B cell (primary cell): ENCODE results near the gene PTH1R. TPM values are rescaled to one million over a fixed set of nuclear protein-coding genes. Genes with fewer than 3 reads are reported as not detected.

Experiments
- ATAC-seq: fragments of 200-7000 bp; cut with Tn5 transposase; one replicate; pipeline ENCODE4 v1.10.0; 2021; ENCODE audit warnings: low read depth, mild to moderate bottlenecking, moderate number of reproducible peaks, moderate library complexity
- CTCF ChIA-PET: fragments of 350-600 bp; sonication (Branson Sonifier 250); formaldehyde crosslinking; loops from one replicate; lab custom pipeline; 2021; ENCODE audit warnings: antibody characterized with exemption, inconsistent platforms; lab: Charles Lee
- POLR2A ChIA-PET: fragments of 350-600 bp; sonication (Branson Sonifier 250); formaldehyde crosslinking; loops from one replicate; lab custom pipeline; 2021; ENCODE audit warnings: antibody characterized with exemption; lab: Charles Lee
- DNase-seq: peaks from one replicate; pipeline ENCODE4 v3.0.0; 2013
- H2AFZ ChIP-seq: 2 replicates; pipeline ENCODE4 v1.6.1; 2012; ENCODE audit warnings: mild to moderate bottlenecking, low read depth, low read length; ENCODE audit not compliant: insufficient read depth, poor library complexity, severe bottlenecking
- H3K27ac ChIP-seq, 2 donors: 1 replicate in 1 of 2; 2 replicates in 1 of 2; pipeline ENCODE4 v1.5.1; 2012 to 2013; ENCODE audit warnings: low read length in 2 of 2, mild to moderate bottlenecking in 2 of 2, moderate library complexity in 1 of 2
- H3K27me3 ChIP-seq, 4 experiments: fragments of 200-600 bp in 1 of 4; sonication (generic) in 1 of 4; replicated peaks in 1 of 4; 1 replicate in 2 of 4; 2 replicates in 2 of 4; pipeline versions ENCODE4 v1.6.1 to v1.7.0; 2013 to 2016; ENCODE audit warnings: low read length in 3 of 4, mild to moderate bottlenecking in 2 of 4, mixed read lengths in 1 of 4, moderate library complexity in 1 of 4; ENCODE audit not compliant: insufficient read depth in 4 of 4, control insufficient read depth in 3 of 4; ENCODE audit errors: control extremely low read depth in 1 of 4
- H3K36me3 ChIP-seq, 2 experiments: replicated peaks in 1 of 2; 1 replicate in 1 of 2; 2 replicates in 1 of 2; pipeline versions ENCODE4 v1.6.1 to v1.7.1; 2013; ENCODE audit warnings: low read length in 1 of 2; ENCODE audit not compliant: insufficient read depth in 2 of 2, control insufficient read depth in 1 of 2; ENCODE audit errors: control extremely low read depth in 1 of 2, extremely low read depth in 1 of 2
- H3K4me1 ChIP-seq, 2 donors: fragments of 200-600 bp in 1 of 2; sonication (generic) in 1 of 2; 1 replicate in 1 of 2; 2 replicates in 1 of 2; pipeline versions ENCODE4 v1.5.1 to v1.6.1; 2013 to 2017; ENCODE audit warnings: low read length in 2 of 2; ENCODE audit not compliant: control insufficient read depth in 2 of 2, insufficient read depth in 2 of 2
- H3K4me2 ChIP-seq: replicated peaks from 2 replicates; pipeline ENCODE3; 2012; ENCODE audit warnings: mild to moderate bottlenecking, low read depth, low read length; ENCODE audit not compliant: poor library complexity, severe bottlenecking
- H3K4me3 ChIP-seq, 5 experiments: fragments of 200-600 bp in 1 of 5; sonication (generic) in 1 of 5; 1 replicate in 3 of 5; 2 replicates in 2 of 5; pipeline versions ENCODE4 v1.5.1 to v1.7.0; 2011 to 2016; ENCODE audit warnings: low read length in 4 of 5, mild to moderate bottlenecking in 4 of 5, low read depth in 2 of 5, control low read depth in 1 of 5, moderate library complexity in 1 of 5; ENCODE audit not compliant: insufficient read depth in 1 of 5; ENCODE audit errors: control extremely low read depth in 1 of 5, extremely low read depth in 1 of 5
- H3K79me2 ChIP-seq: fragments of 200-600 bp; sonication (generic); one replicate; pipeline ENCODE4 v1.6.0; 2016; ENCODE audit warnings: low read length; ENCODE audit not compliant: control insufficient read depth, insufficient read depth
- H3K9ac ChIP-seq: fragments of 200-600 bp; sonication (generic); 2 replicates; pipeline ENCODE4 v1.6.1; 2017; ENCODE audit warnings: mild to moderate bottlenecking, low read length, moderate library complexity
- H3K9me3 ChIP-seq, 3 donors: one replicate each; pipeline versions ENCODE4 v1.6.1 to v1.7.1; 2013; ENCODE audit warnings: low read length in 2 of 3; ENCODE audit not compliant: control insufficient read depth in 2 of 3, insufficient read depth in 1 of 3; ENCODE audit errors: control extremely low read depth in 1 of 3
- H4K20me1 ChIP-seq: 2 replicates; pipeline ENCODE4 v1.6.0; 2012; ENCODE audit warnings: mild to moderate bottlenecking, low read length; ENCODE audit not compliant: insufficient read depth, control insufficient read depth, poor library complexity, severe bottlenecking
- H3K27ac Mint-ChIP-seq: one replicate; pipeline ENCODE4 v1.8.0; 2021; ENCODE audit warnings: mixed read lengths
- H3K27me3 Mint-ChIP-seq: one replicate; pipeline ENCODE4 v1.8.0; 2021; ENCODE audit warnings: mixed read lengths
- H3K4me1 Mint-ChIP-seq: one replicate; pipeline ENCODE4 v1.8.0; 2021; ENCODE audit warnings: mixed read lengths
- H3K4me3 Mint-ChIP-seq: one replicate; pipeline ENCODE4 v1.8.0; 2021; ENCODE audit warnings: mixed read lengths
- H3K9me3 Mint-ChIP-seq: one replicate; pipeline ENCODE4 v1.8.0; 2022; ENCODE audit warnings: mixed read lengths; ENCODE audit not compliant: insufficient read depth
- CTCF ChIP-seq: fragments of 200-600 bp; IDR thresholded peaks from one replicate; pipeline ENCODE4 v1.8.0; 2022; ENCODE audit warnings: antibody characterized with exemption, mild to moderate bottlenecking
- EZH2 ChIP-seq: IDR thresholded peaks from 2 replicates; pipeline ENCODE4 v1.6.1; 2012; ENCODE audit warnings: borderline replicate concordance, low read depth, mild to moderate bottlenecking, moderate library complexity, low read length; ENCODE audit not compliant: insufficient read depth, poor library complexity, severe bottlenecking
- WGBS: methylation state at CpG from one replicate; pipeline ENCODE4 v1.1.5; 2013; ENCODE audit warnings: missing lambda C conversion rate; ENCODE audit not compliant: insufficient coverage; 5-methylcytosine and 5-hydroxymethylcytosine counted together
- intact Hi-C: fragments of 100-400 bp; cut with micrococcal nuclease; formaldehyde crosslinking; loops from one replicate; pipeline ENCODE4 v1.10.0; 2022
- polyA plus RNA-seq: library from polyadenylated mRNA; depleted of rRNA; stranded (reverse); fragments of >200 nt; gene quantifications from 2 replicates; pipeline ENCODE4 v1.2.3, GENCODE V29; 2012
- total RNA-seq, 2 donors: library from RNA; stranded (reverse); fragments of 120-200 nt in 1 of 2; gene quantifications; 1 replicate in 1 of 2; 2 replicates in 1 of 2; pipeline versions ENCODE4 v1.2.3 to v1.2.4, GENCODE V29; 2013 to 2022

The PTH1R gene
- total and polyA plus RNA-seq, 2 donors (not counting 1 experiment from before 2014, with no cell fraction given): not detected

GRCh38 chr3:46930945-46931403, 53.5 kb downstream of the PTH1R start:
- peaks cover 88% of the 10 kb centered on the region for H3K4me1 Mint-ChIP-seq
- no peaks in the 10 kb centered on the region for H3K27me3 Mint-ChIP-seq
- Histone ChIP-seq H3K79me2 (peaks cover 68% of the 10 kb centered on the region), H3K9me3 (peaks cover 2 to 9% (median 7%) of the 10 kb centered on the region in 3 donors), H3K9ac (peak overlapping the region; percentile 37), H2AFZ (no peak overlapping the region), H4K20me1 (peaks cover 15% of the 10 kb centered on the region), H3K36me3 (peaks cover 1 to 22% of the 10 kb centered on the region in 2 experiments), H3K27ac (peak overlapping the region; percentile 85 to 92), H3K4me1 (peaks cover 85 to 97% of the 10 kb centered on the region in 2 donors), H3K4me3 (peak overlapping the region in 1 of 5 experiments; percentile 28), H3K4me2 (peak overlapping the region; percentile 68), H3K27me3 (no peaks in the 10 kb centered on the region)
- WGBS: 56% methylated on average over 2 of the region's 3 CpGs
- DNase-seq: peak; percentile 59
- intact Hi-C loops: loop anchor here (1.0 to 2.0 kb wide), 2 partner anchors 7 to 22 kb away; no protein-coding TSS in a partner anchor
- ATAC-seq: no peak
- ChIA-PET POLR2A (interaction anchor here (0.9 to 2.1 kb wide), 4 partner anchors 27 to 49 kb away, joined by 4 to 9 read pairs (median 5); partner anchors contain the start of genes CCDC12 and NBEAL2), CTCF (interaction anchor here (0.5 to 13.6 kb wide), 10 partner anchors 8 to 108 kb away, joined by 3 to 146 read pairs (median 3); partner anchors contain the start of gene NBEAL2)
- H3K4me3 Mint-ChIP-seq: peak overlapping the region; percentile 76
- peak overlapping the region; percentile 94 for H3K27ac Mint-ChIP-seq
- no peak for TF ChIP-seq CTCF
- no peak for TF ChIP-seq EZH2
- H3K9me3 Mint-ChIP-seq: peaks cover 3% of the 10 kb centered on the region
